RWPE1 (cell line): Measurements from ENCODE around the gene GDF11.

Source experiments
- CTCF ChIA-PET: fragments of 350-600 bp; sonication (Branson Sonifier 250); formaldehyde crosslinking; extraction: SDS; loops from one replicate; lab custom pipeline; 2021; lab: Yijun Ruan, JAX
- POLR2A ChIA-PET: fragments of 400-600 bp; formaldehyde crosslinking; extraction: SDS; loops from one replicate; lab custom pipeline; 2020; ENCODE audit warnings: antibody characterized with exemption; ENCODE audit not compliant: low non-redundant PET; lab: Yijun Ruan, JAX
- DNase-seq: peaks from one replicate; pipeline ENCODE4 v3.0.0; 2012; ENCODE audit warnings: low spot score
- H3K27ac ChIP-seq: fragments of 450-650 bp; 2 replicates; pipeline ENCODE4 v1.5.1; 2017
- TF ChIP-seq, protein P1 (sequence below): fragments of 450-650 bp; conservative IDR thresholded peaks from 2 replicates; pipeline ENCODE4 v1.5.1; 2017; ENCODE audit warnings: low read depth, mild to moderate bottlenecking

The GDF11 gene

DNA sequence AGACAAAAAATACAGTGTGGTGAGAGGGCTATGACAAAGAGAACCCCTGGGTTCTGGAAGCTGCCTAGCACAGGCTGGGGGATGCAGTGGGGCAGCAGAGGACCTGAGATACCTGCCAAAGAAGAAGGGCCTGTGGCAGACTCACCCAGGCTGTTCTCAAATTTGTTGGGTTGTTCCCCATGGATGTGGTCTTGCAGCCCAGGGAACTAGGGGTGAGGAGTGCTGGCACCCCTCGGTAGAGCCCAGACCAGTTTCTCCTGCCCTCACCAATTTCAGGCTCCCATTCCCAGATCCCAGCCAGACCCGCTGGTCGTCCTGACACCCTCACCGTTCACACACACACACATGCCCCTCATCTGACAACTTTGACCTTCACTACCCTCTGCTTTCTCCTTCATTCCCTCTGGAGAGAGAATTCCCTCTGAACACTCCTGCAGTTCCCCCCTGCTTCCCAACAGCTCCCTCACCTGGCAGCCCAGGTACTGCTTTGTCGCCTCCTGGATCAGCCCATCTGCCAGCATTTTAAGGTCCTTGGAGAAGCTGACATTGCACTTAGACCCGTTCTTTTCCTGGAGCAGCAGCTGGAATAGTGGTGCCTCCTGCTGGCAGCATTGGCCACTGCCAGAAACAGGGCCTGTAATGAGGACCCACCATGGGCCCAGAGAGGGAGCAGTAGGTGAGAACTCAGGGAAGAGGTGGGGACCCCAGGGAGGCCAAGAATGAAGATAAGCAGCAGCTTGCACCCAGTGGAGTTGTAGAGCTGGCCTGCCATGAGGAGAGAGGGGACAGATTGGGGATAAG, 5.9 kb upstream of the GDF11 start:
- POLR2A ChIA-PET = no interaction called here
- peak; percentile 22 for DNase-seq
- CTCF ChIA-PET = interaction anchor here (0.6 to 2.1 kb wide), 4 partner anchors 12 to 453 kb away, joined by 3 to 11 read pairs (median 4); no protein-coding TSS in a partner anchor
- TF ChIP-seq, protein P1, sequence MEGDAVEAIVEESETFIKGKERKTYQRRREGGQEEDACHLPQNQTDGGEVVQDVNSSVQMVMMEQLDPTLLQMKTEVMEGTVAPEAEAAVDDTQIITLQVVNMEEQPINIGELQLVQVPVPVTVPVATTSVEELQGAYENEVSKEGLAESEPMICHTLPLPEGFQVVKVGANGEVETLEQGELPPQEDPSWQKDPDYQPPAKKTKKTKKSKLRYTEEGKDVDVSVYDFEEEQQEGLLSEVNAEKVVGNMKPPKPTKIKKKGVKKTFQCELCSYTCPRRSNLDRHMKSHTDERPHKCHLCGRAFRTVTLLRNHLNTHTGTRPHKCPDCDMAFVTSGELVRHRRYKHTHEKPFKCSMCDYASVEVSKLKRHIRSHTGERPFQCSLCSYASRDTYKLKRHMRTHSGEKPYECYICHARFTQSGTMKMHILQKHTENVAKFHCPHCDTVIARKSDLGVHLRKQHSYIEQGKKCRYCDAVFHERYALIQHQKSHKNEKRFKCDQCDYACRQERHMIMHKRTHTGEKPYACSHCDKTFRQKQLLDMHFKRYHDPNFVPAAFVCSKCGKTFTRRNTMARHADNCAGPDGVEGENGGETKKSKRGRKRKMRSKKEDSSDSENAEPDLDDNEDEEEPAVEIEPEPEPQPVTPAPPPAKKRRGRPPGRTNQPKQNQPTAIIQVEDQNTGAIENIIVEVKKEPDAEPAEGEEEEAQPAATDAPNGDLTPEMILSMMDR = no peak; the same call in none of the 2 replicates
- peak overlapping the region; percentile 81 for H3K27ac ChIP-seq

- DNase-seq = no peak
- peak overlapping the region; percentile 81 for H3K27ac ChIP-seq
- ChIA-PET POLR2A (interaction anchor here (0.5 kb wide), 1 partner anchor 147 kb away, joined by 3 read pairs; no protein-coding TSS in a partner anchor), CTCF (interaction anchor here (0.6 to 2.1 kb wide), 8 partner anchors 13 to 452 kb away, joined by 3 to 11 read pairs (median 4); a partner anchor contains a TSS)
- TF ChIP-seq, protein P1 = no peak
Measured at GRCh38 chr12:55737581-55738122, 5.3 kb upstream of the GDF11 start.

DNA sequence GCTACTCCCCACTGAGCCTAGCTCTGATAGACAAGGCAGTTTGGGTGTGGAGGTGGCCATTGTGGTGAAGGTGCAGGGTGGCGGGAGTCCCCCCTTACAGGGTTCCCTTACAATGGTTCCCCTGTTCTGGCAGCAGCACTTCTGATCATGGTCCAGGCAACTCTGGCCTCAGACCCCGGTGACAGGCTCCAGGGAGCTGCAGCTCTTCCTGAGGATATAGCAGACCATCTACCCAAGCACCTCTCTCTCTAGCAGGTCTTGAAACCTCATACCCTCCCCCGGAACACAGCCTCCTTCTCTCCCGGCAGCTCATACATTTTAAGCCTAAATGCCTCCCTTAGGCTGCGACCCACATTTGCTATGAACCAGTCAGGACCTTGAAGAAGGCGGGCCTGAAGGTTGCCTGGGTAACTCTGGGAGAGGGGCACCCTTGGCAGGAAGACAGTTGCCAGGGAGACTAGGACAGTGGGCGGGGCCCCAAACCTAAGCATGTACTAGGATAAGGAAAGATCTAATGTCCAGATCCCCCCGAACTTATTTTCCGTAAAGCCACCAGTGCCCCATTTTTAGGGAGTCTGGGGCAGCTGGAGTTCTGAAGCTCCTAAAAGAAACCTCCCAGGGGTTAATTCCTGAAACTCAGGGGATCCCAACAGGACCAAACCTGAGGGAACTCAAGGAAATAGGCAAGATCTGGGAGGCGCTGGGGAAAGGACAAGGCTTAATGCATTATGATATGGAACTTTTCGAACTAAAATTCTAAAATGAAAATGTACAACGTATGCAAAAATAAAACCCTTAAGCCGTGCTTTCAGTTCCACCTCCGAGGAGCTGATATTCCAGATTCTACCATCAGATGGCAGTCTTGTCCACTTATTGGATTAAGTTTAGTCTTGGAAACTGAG, 4.5 kb upstream of the GDF11 start:
- TF ChIP-seq, protein P1 = peak; percentile 79
- POLR2A ChIA-PET = interaction anchor here (0.5 kb wide), 1 partner anchor 147 kb away, joined by 3 read pairs; no protein-coding TSS in a partner anchor
- CTCF ChIA-PET = interaction anchor here (0.6 to 2.1 kb wide), 18 partner anchors 9 to 509 kb away, joined by 3 to 11 read pairs (median 4); partner anchors contain the start of genes BLOC1S1 and SARNP
- peak overlapping the region; percentile 81 for H3K27ac ChIP-seq
- peak; percentile 59 for DNase-seq

DNA sequence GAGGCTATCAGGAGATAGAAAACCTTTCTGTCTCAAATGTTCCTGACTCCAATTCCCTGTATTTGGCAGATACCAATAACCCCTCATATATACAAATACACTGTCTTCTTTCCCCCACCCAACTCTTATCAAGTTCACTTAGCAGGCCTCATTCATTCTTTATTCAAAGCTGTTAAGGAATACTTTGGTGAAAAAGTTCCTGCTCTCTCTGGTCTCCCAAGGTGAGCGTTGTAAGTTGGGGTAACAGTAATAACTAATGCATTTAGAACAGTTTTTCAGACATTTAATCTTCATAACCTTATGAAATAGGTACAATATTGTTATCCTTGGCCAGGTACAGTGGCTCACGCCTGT, 3.9 kb upstream of the GDF11 start:
- TF ChIP-seq, protein P1 = peak; percentile 44; the same call in 1 of the 2 replicates

DNA sequence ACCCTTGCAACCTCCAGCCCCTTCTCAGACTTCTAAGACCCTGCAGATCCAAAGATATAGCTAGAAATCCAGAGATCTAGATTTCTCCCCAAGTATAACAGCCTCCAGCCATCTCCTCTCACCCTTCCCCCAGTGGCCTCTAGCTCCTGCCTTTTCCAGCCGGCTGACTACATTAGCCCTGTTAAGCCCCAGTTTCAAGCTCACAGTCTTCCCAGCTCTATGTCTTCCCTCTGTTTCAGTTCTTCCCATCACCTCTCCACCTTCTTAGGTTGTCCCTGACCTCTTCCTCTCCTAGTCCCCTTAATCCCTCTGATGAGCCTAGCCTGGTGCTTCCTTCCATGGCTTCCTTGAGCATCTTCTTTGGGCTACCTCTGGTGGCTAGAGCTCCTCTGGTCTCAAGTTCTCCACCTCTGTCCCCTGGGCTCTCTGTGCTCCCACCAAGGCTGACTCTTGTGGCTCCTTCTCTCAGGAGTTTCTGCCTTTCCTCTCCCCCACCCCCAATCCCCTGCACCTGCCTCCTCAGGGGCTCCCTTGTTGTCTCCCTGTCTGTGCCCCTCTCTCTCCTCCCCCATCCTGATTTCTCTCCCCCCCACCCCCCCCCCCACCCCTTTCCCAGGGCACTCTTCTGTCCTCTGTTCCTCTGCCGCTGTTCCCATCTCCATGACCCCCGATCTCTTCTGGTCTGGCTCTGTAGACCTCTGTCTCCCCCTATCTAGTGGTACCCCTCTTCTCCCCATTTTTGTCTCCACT, 816 bp upstream of the GDF11 start:
- POLR2A ChIA-PET = no interaction called here
- DNase-seq = no peak
- TF ChIP-seq, protein P1 = no peak
- CTCF ChIA-PET = no interaction called here
- no peak overlapping the region for H3K27ac ChIP-seq

More for the DNA sequence above, 3.9 kb upstream of the GDF11 start:
- H3K27ac ChIP-seq = no peak overlapping the region
- CTCF ChIA-PET = interaction anchor here (0.7 to 1.5 kb wide), 10 partner anchors 9 to 305 kb away, joined by 3 to 5 read pairs (median 4); partner anchors contain the start of genes BLOC1S1 and SARNP
- POLR2A ChIA-PET = no interaction called here
- DNase-seq = no peak
